Heart left ventricle (tissue), 13 donors: ENCODE results near the gene RHOB.

Experiments
- CTCF ChIP-seq, 12 donors: fragments of 200-600 bp; sonication (generic) in 4 of 12; IDR thresholded peaks; one replicate each; pipeline versions ENCODE4 v1.5.0 to v1.8.0; 2018 to 2022; ENCODE audit warnings: antibody characterized with exemption in 12 of 12, mild to moderate bottlenecking in 5 of 12
- POLR2A ChIP-seq, 2 donors: fragments of 450-650 bp; IDR thresholded peaks; one replicate each; pipeline ENCODE4 v1.6.1; 2017; ENCODE audit warnings: antibody characterized with exemption in 2 of 2, mild to moderate bottlenecking in 2 of 2, moderate library complexity in 2 of 2
- donor health status: ischemic (EF 13 %, LVEDD 7.1; RV severe dilation, severe dysfunction).
- donor health status: DM: no; HTN: yes; CAD: no.
- donor health status: DM: no; HTN: no; CAD: no.
- donor health status: ischemic (EF 25% LVEDD 6.9; RV normal size, moderate dysfunction).
- donor health status: ischemic (EF 25% LVEDD 5.7; RV mildly dilated, moderate dysfunction).
- donor health status: ischemic (EF 35%, LVEDD 5.7; RV mildly dilated, moderate dysfunction).
- donor health status: nonischemic (EF 11% LVEDD 7.7; RV severe dilation, severe dysfunction).
- donor health status: DM: yes; HTN: yes; CAD: no.
- donor health status: PGD.
- donor health status: ischemic (EF 29% LVEDD 5.4; RV normal size, mild dysfunction).
- donor health status: nonischemic (EF 23%, LVEDD 6.1; RV moderate dilation, normal function).

- no peak for TF ChIP-seq CTCF (IDR thresholded peaks at IDR 0.05)
- no peak for TF ChIP-seq POLR2A (IDR thresholded peaks at IDR 0.05)
These were observed 1.6 kb upstream of the RHOB start for GRCh38 chr2:20444993-20445910.
